Trophoblast cell (in vitro differentiated cells and primary cell): ENCODE measurements around the gene GRAP2.

Source experiments
- DNase-seq, 2 donors: peaks; one replicate each; pipeline ENCODE4 v3.0.0-alpha.2; 2016
- H2AFZ ChIP-seq: 2 replicates; pipeline ENCODE4 v1.6.1; 2013; ENCODE audit warnings: low read length, moderate library complexity, mild to moderate bottlenecking; ENCODE audit not compliant: insufficient read depth, poor library complexity
- H2AK5ac ChIP-seq: 2 replicates; pipeline ENCODE4 v1.6.1; 2013; ENCODE audit warnings: mild to moderate bottlenecking, low read length
- H2BK120ac ChIP-seq: 2 replicates; pipeline ENCODE4 v1.6.1; 2013; ENCODE audit warnings: low read length, mild to moderate bottlenecking, moderate library complexity; ENCODE audit not compliant: insufficient read depth, poor library complexity
- H2BK12ac ChIP-seq: 2 replicates; pipeline ENCODE4 v1.6.1; 2013; ENCODE audit warnings: mild to moderate bottlenecking, low read length, moderate library complexity
- H2BK5ac ChIP-seq: 2 replicates; pipeline ENCODE4 v1.6.1; 2013; ENCODE audit warnings: low read length, low read depth, moderate library complexity, mild to moderate bottlenecking; ENCODE audit not compliant: poor library complexity
- H3K14ac ChIP-seq: 2 replicates; pipeline ENCODE4 v1.6.1; 2013; ENCODE audit warnings: mild to moderate bottlenecking, low read length
- H3K18ac ChIP-seq: 2 replicates; pipeline ENCODE4 v1.6.1; 2013; ENCODE audit warnings: mild to moderate bottlenecking, low read length
- H3K23ac ChIP-seq: 2 replicates; pipeline ENCODE4 v1.6.1; 2013; ENCODE audit warnings: low read length
- H3K27ac ChIP-seq: 2 replicates; pipeline ENCODE4 v1.5.1; 2013; ENCODE audit warnings: low read depth, mild to moderate bottlenecking, inconsistent platforms, low read length, moderate library complexity
- H3K27me3 ChIP-seq: 2 replicates; pipeline ENCODE4 v1.6.1; 2013; ENCODE audit warnings: inconsistent platforms, mild to moderate bottlenecking, low read length, moderate library complexity; ENCODE audit not compliant: insufficient read depth
- H3K36me3 ChIP-seq, 2 experiments: 1 replicate in 1 of 2; 2 replicates in 1 of 2; pipeline ENCODE4 v1.6.1; 2013; ENCODE audit warnings: low read length in 2 of 2, mild to moderate bottlenecking in 2 of 2, moderate library complexity in 1 of 2; ENCODE audit not compliant: insufficient read depth in 2 of 2, control insufficient read depth in 1 of 2
- H3K4ac ChIP-seq: 2 replicates; pipeline ENCODE4 v1.6.1; 2013; ENCODE audit warnings: low read depth, mild to moderate bottlenecking, low read length, moderate library complexity
- H3K4me1 ChIP-seq, 2 experiments: 1 replicate in 1 of 2; 2 replicates in 1 of 2; pipeline ENCODE4 v1.6.1; 2013; ENCODE audit warnings: low read length in 2 of 2, mild to moderate bottlenecking in 2 of 2, moderate library complexity in 1 of 2; ENCODE audit not compliant: insufficient read depth in 2 of 2, control insufficient read depth in 1 of 2
- H3K4me2 ChIP-seq: 2 replicates; pipeline ENCODE4 v1.6.1; 2013; ENCODE audit warnings: inconsistent platforms, mild to moderate bottlenecking, low read length, moderate library complexity
- H3K4me3 ChIP-seq: 2 replicates; pipeline ENCODE4 v1.5.1; 2013; ENCODE audit warnings: mild to moderate bottlenecking, low read depth, low read length, inconsistent platforms
- H3K79me1 ChIP-seq: one replicate; pipeline ENCODE4 v1.6.1; 2013; ENCODE audit warnings: low read length
- H3K79me2 ChIP-seq: 2 replicates; pipeline ENCODE4 v1.6.1; 2013; ENCODE audit warnings: low read length, mild to moderate bottlenecking; ENCODE audit not compliant: control insufficient read depth, insufficient read depth, poor library complexity
- H3K9ac ChIP-seq: 2 replicates; pipeline ENCODE4 v1.6.1; 2013; ENCODE audit warnings: mild to moderate bottlenecking, low read length
- H3K9me3 ChIP-seq: 2 replicates; pipeline ENCODE4 v1.6.1; 2013; ENCODE audit warnings: low read depth, mild to moderate bottlenecking, control low read depth, inconsistent platforms, low read length; ENCODE audit not compliant: insufficient read depth
- H4K12ac ChIP-seq: 2 replicates; pipeline ENCODE4 v1.6.1; 2013; ENCODE audit warnings: low read depth, mild to moderate bottlenecking, low read length, moderate library complexity
- H4K8ac ChIP-seq: 2 replicates; pipeline ENCODE4 v1.6.1; 2013; ENCODE audit warnings: low read depth, mild to moderate bottlenecking, low read length, moderate library complexity
- H4K91ac ChIP-seq: one replicate; pipeline ENCODE4 v1.6.1; 2013; ENCODE audit warnings: low read depth, mild to moderate bottlenecking, low read length, moderate library complexity
- WGBS: extraction: QIAGEN DNeasy Blood & Tissue Kit; methylation state at CpG from one replicate; pipeline ENCODE4 v1.1.7; 2013; ENCODE audit warnings: missing lambda C conversion rate; ENCODE audit not compliant: insufficient read length, insufficient coverage; ENCODE audit errors: extremely low coverage; 5-methylcytosine and 5-hydroxymethylcytosine counted together

GRAP2 gene

GRCh38 chr22:39965748-39966147, 64.9 kb downstream of the GRAP2 start:
- no peak overlapping the region for H2AK5ac ChIP-seq

GRCh38 chr22:39966470-39966869, 65.6 kb downstream of the GRAP2 start:
- Histone ChIP-seq H2AK5ac (no peak overlapping the region), H3K4me1 (peaks cover 0 to 2% of the 10 kb centered on the region in 2 experiments), H3K79me1 (no peaks in the 10 kb centered on the region), H4K91ac (no peak overlapping the region), H2BK12ac (no peak overlapping the region), H3K4me2 (no peak overlapping the region), H4K8ac (no peak overlapping the region), H3K23ac (no peak overlapping the region), H3K27me3 (no peaks in the 10 kb centered on the region), H3K9me3 (no peaks in the 10 kb centered on the region), H3K4me3 (no peak overlapping the region), H3K79me2 (peaks cover 2% of the 10 kb centered on the region), H3K36me3 (no peaks in the 10 kb centered on the region), H4K12ac (no peak overlapping the region), H3K27ac (no peak overlapping the region), H3K4ac (no peak overlapping the region), H3K14ac (no peak overlapping the region), H2AFZ (no peak overlapping the region), H2BK120ac (no peak overlapping the region), H3K18ac (no peak overlapping the region), H2BK5ac (no peak overlapping the region), H3K9ac (no peak overlapping the region)
- DNase-seq = no peak
- no CpG with 5 or more reads among the region's 2 CpGs for WGBS

More at GRCh38 chr22:39965748-39966147, 64.9 kb downstream of the GRAP2 start:
- Histone ChIP-seq H3K79me1 (no peaks in the 10 kb centered on the region), H3K4me1 (peaks cover 0 to 2% of the 10 kb centered on the region in 2 experiments), H3K9me3 (no peaks in the 10 kb centered on the region), H3K18ac (no peak overlapping the region), H2BK5ac (no peak overlapping the region), H3K27ac (no peak overlapping the region), H4K91ac (no peak overlapping the region), H3K23ac (no peak overlapping the region), H3K27me3 (no peaks in the 10 kb centered on the region), H3K36me3 (no peaks in the 10 kb centered on the region), H3K14ac (no peak overlapping the region), H3K4ac (no peak overlapping the region), H3K79me2 (peaks cover 2% of the 10 kb centered on the region), H2BK120ac (no peak overlapping the region), H2BK12ac (no peak overlapping the region), H2AFZ (no peak overlapping the region), H3K4me3 (no peak overlapping the region), H4K8ac (no peak overlapping the region), H4K12ac (no peak overlapping the region), H3K9ac (no peak overlapping the region), H3K4me2 (no peak overlapping the region)
- WGBS = no CpG with 5 or more reads among the region's 5 CpGs
- no peak for DNase-seq

GRCh38 chr22:39967103-39967829, 66.4 kb downstream of the GRAP2 start:
- no peak overlapping the region for H2AK5ac ChIP-seq
- no peak overlapping the region for H3K14ac ChIP-seq
- H3K23ac ChIP-seq = no peak overlapping the region
- DNase-seq = no peak
- H3K4me1 ChIP-seq = peaks cover 0 to 2% of the 10 kb centered on the region in 2 experiments
- H2AFZ ChIP-seq = no peak overlapping the region
- H4K12ac ChIP-seq = no peak overlapping the region
- H3K4me3 ChIP-seq = no peak overlapping the region
- H3K27me3 ChIP-seq = no peaks in the 10 kb centered on the region
- H4K91ac ChIP-seq = no peak overlapping the region
- no peak overlapping the region for H3K4me2 ChIP-seq
- H3K79me2 ChIP-seq = peaks cover 2% of the 10 kb centered on the region
- H3K9ac ChIP-seq = no peak overlapping the region
- H2BK12ac ChIP-seq = no peak overlapping the region
- no peak overlapping the region for H3K18ac ChIP-seq
- H3K4ac ChIP-seq = no peak overlapping the region
- WGBS = no CpG with 5 or more reads among the region's 9 CpGs
- H3K27ac ChIP-seq = no peak overlapping the region
- no peaks in the 10 kb centered on the region for H3K79me1 ChIP-seq
- H4K8ac ChIP-seq = no peak overlapping the region
- H3K9me3 ChIP-seq = no peaks in the 10 kb centered on the region
- H2BK120ac ChIP-seq = no peak overlapping the region
- no peak overlapping the region for H2BK5ac ChIP-seq
- no peaks in the 10 kb centered on the region for H3K36me3 ChIP-seq

GRCh38 chr22:39967996-39968972, 67.4 kb downstream of the GRAP2 start:
- WGBS = no CpG with 5 or more reads among the region's 20 CpGs
- Histone ChIP-seq H3K9me3 (peaks cover 1% of the 10 kb centered on the region), H2BK5ac (no peak overlapping the region), H3K18ac (no peak overlapping the region), H3K79me1 (no peaks in the 10 kb centered on the region), H2AK5ac (no peak overlapping the region), H4K12ac (no peak overlapping the region), H3K4me2 (no peak overlapping the region), H2BK120ac (no peak overlapping the region), H4K91ac (peak overlapping the region; percentile 29), H2BK12ac (no peak overlapping the region), H3K9ac (no peak overlapping the region), H3K36me3 (no peaks in the 10 kb centered on the region), H3K23ac (no peak overlapping the region), H3K79me2 (peaks cover 2% of the 10 kb centered on the region), H3K4ac (no peak overlapping the region), H3K4me3 (no peak overlapping the region), H4K8ac (no peak overlapping the region), H3K14ac (no peak overlapping the region), H3K4me1 (peaks cover 0 to 2% of the 10 kb centered on the region in 2 experiments), H3K27ac (no peak overlapping the region), H2AFZ (no peak overlapping the region), H3K27me3 (no peaks in the 10 kb centered on the region)
- no peak for DNase-seq
